Measurements from ENCODE around the gene DCC.

Gene DCC

DNA sequence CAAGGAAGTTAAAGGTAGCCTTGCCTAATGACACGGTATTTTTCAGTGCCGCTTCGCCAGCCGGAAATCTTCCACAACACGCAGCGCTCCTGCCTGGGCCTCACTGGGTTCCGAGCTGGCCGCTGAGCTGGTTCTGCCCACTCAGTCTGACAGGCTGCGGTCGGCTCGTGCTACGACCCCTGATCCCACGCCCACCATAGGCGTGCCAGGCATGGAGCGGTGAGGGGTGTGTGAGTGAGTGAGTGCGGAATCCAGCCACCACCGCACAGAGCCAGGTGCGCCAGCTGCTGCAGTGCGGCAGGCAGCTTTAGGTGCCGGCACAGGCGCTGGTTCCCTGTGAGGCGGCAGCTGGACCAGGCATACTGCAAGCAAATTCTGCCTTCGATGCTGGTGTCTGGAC is 407.9 kb downstream of the DCC start:
- Histone ChIP-seq H3K36me3 (ENCODE audit: control insufficient read depth, insufficient read depth, low read length) (no peaks in the 10 kb centered on the region), H3K27me3 (replicated peaks; ENCODE audit: control insufficient read depth, insufficient read depth, low read length) (no peaks in the 10 kb centered on the region), H3K4me3 (replicated peaks; ENCODE audit: low read depth, low read length) (no peak overlapping the region)
- no peak for DNase-seq (ENCODE audit: extremely low read depth, insufficient read length)
- TF ChIP-seq, protein P1, sequence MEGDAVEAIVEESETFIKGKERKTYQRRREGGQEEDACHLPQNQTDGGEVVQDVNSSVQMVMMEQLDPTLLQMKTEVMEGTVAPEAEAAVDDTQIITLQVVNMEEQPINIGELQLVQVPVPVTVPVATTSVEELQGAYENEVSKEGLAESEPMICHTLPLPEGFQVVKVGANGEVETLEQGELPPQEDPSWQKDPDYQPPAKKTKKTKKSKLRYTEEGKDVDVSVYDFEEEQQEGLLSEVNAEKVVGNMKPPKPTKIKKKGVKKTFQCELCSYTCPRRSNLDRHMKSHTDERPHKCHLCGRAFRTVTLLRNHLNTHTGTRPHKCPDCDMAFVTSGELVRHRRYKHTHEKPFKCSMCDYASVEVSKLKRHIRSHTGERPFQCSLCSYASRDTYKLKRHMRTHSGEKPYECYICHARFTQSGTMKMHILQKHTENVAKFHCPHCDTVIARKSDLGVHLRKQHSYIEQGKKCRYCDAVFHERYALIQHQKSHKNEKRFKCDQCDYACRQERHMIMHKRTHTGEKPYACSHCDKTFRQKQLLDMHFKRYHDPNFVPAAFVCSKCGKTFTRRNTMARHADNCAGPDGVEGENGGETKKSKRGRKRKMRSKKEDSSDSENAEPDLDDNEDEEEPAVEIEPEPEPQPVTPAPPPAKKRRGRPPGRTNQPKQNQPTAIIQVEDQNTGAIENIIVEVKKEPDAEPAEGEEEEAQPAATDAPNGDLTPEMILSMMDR (IDR thresholded peaks at IDR 0.05; ENCODE audit: insufficient read depth, low read length, poor library complexity, severe bottlenecking), result no peak

DNA sequence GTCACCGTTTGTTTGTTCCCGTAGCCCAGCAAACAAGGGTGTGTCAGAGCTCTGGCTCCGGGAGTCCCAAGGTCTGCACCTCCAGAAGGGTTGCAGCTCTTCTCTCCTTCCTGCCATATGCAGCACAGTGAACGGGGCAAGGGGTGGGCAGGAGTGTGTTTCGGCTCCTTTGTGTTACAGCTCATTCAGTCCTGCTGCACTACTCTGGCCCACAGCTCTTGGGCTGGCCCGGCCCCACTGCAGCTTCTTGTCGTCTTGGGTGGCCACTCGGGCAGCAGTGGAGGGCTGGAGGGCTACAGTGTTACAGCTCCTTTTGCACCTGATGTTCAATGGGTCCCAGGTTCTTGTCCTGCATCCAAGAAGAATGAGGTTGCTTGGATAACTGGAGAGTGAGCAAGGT is 408.3 kb downstream of the DCC start:
- TF ChIP-seq, protein P1 (IDR thresholded peaks at IDR 0.05; ENCODE audit: insufficient read depth, low read length, poor library complexity, severe bottlenecking), result no peak
- H3K4me3 ChIP-seq (replicated peaks; ENCODE audit: low read depth, low read length), result no peak overlapping the region
- no peak for DNase-seq (ENCODE audit: extremely low read depth, insufficient read length)
- H3K27me3 ChIP-seq (replicated peaks; ENCODE audit: control insufficient read depth, insufficient read depth, low read length), result no peaks in the 10 kb centered on the region
- no peaks in the 10 kb centered on the region for H3K36me3 ChIP-seq (ENCODE audit: control insufficient read depth, insufficient read depth, low read length)

DNA sequence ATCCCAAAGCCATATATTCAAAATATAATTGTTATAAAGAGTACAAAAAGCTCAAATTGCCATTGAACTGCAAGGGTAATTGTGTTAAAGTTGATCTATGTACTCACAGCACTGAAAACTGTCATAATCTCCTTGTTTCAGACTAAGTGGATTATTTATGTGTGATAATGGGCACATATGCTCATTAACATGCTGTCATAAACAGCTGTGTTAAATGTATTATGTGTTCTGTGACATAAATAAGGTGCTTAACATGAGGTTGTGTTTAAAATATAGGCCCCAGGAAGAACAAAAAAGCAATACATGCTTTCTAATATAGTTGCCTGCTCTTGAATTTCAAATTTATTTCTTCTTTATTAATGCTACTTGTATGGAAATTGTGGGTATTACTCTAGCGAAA is 409.5 kb downstream of the DCC start:
- no peak for DNase-seq (ENCODE audit: extremely low read depth, insufficient read length)
- TF ChIP-seq, protein P1 (IDR thresholded peaks at IDR 0.05; ENCODE audit: insufficient read depth, low read length, poor library complexity, severe bottlenecking), result no peak
- Histone ChIP-seq H3K27me3 (replicated peaks; ENCODE audit: control insufficient read depth, insufficient read depth, low read length) (no peaks in the 10 kb centered on the region), H3K4me3 (replicated peaks; ENCODE audit: low read depth, low read length) (no peak overlapping the region), H3K36me3 (ENCODE audit: control insufficient read depth, insufficient read depth, low read length) (no peaks in the 10 kb centered on the region)

DNA sequence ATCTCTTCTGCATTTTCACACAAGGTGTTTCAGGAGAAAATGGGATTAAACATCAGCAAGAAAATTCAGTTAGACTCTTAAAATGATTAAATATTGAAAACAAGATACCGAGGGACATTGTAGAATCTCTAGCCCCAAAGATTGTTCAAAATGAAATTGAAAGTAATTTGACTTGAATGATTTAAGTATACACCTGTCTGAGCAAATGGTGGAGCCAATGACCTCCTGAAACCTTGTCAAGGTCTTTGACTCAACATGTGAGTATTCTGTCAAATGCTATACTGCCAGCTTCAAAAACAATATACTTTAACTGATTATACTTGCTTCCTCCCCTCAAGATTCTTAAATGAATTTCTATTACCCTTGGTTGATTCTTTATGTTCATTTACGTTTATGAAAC is 411.0 kb downstream of the DCC start:
- TF ChIP-seq, protein P1 (IDR thresholded peaks at IDR 0.05; ENCODE audit: insufficient read depth, low read length, poor library complexity, severe bottlenecking), result no peak
- DNase-seq (ENCODE audit: extremely low read depth, insufficient read length), result no peak
- Histone ChIP-seq H3K36me3 (ENCODE audit: control insufficient read depth, insufficient read depth, low read length) (no peaks in the 10 kb centered on the region), H3K27me3 (replicated peaks; ENCODE audit: control insufficient read depth, insufficient read depth, low read length) (no peaks in the 10 kb centered on the region), H3K4me3 (replicated peaks; ENCODE audit: low read depth, low read length) (no peak overlapping the region)

GRCh38 chr18:52764316-52764715 is 424.3 kb downstream of the DCC start:
- DNase-seq (ENCODE audit: extremely low read depth, insufficient read length), result no peak
- H3K36me3 ChIP-seq (ENCODE audit: control insufficient read depth, insufficient read depth, low read length), result no peaks in the 10 kb centered on the region
- TF ChIP-seq, protein P1 (IDR thresholded peaks at IDR 0.05; ENCODE audit: insufficient read depth, low read length, poor library complexity, severe bottlenecking), result no peak
- H3K4me3 ChIP-seq (replicated peaks; ENCODE audit: low read depth, low read length), result no peak overlapping the region
- no peaks in the 10 kb centered on the region for H3K27me3 ChIP-seq (replicated peaks; ENCODE audit: control insufficient read depth, insufficient read depth, low read length)

DNA sequence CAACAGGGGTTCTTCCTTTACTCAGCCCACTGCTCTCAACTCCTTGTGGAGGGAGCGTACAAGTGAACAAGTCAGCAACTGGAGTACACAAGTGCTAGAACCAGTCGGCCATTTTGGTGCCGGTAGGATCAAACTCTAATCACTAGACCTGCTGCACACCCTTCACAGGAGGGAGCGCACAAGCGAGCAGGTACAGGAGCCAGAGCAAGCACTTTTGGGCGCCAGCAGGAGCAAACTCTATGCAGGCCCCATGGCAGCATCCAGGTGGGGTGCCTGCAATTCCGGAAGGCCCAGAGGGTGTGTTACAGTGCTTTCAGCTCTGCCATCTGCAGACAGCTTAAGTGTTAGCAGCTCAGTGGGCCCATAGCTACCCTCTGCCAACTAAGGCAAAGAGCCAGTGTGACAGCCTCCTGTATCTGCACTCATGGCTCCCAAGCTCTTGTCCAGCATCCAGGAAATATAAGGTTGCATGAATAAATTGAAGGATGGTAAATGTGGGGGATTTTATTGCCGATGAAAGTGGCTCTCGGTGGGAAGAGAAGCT is 426.1 kb downstream of the DCC start:
- DNase-seq (ENCODE audit: extremely low read depth, insufficient read length), result no peak
- Histone ChIP-seq H3K27me3 (replicated peaks; ENCODE audit: control insufficient read depth, insufficient read depth, low read length) (no peaks in the 10 kb centered on the region), H3K4me3 (replicated peaks; ENCODE audit: low read depth, low read length) (no peak overlapping the region), H3K36me3 (ENCODE audit: control insufficient read depth, insufficient read depth, low read length) (no peaks in the 10 kb centered on the region)
- TF ChIP-seq, protein P1 (IDR thresholded peaks at IDR 0.05; ENCODE audit: insufficient read depth, low read length, poor library complexity, severe bottlenecking), result no peak

Measured in GM06990 (cell line).